PC-9 (cell line): ENCODE results near the gene IRS1.

Experiments used
- CTCF ChIP-seq: fragments of 200-600 bp; sonication (generic); conservative IDR thresholded peaks from 2 replicates; pipeline ENCODE4 v1.6.1; 2017; ENCODE audit warnings: mixed run types, antibody characterized with exemption, mild to moderate bottlenecking, moderate library complexity
- EZH2 ChIP-seq: fragments of 200-600 bp; sonication (generic); IDR thresholded peaks from 2 replicates; pipeline ENCODE4 v1.8.0; 2017; ENCODE audit warnings: antibody characterized with exemption, low read depth

GRCh38 chr2:226742347-226742746, 57.3 kb downstream of the IRS1 start:
- TF ChIP-seq CTCF (no peak), EZH2 (no peak)
